ENCODE measurements around the gene KLHL12.
A peak's percentile ranks its signal among the peaks of the same experiment; 100 is the strongest.

KLHL12 gene

GRCh38 chr1:202964791-202965410 lies 37.9 kb upstream of the KLHL12 start:
- Histone ChIP-seq H3K9me2 (ENCODE audit: low read depth, low read length) (no peaks in the 10 kb centered on the region), H3K4me3 (ENCODE audit: low read depth, low read length, poor library complexity, severe bottlenecking) (no peak overlapping the region), H3K27me3 (ENCODE audit: insufficient read depth, low read length) (no peaks in the 10 kb centered on the region), H3K4me2 (ENCODE audit: low read length) (no peak overlapping the region), H2AFZ (ENCODE audit: low read length) (no peak overlapping the region), H3K36me3 (ENCODE audit: insufficient read depth, low read length) (peaks cover 31% of the 10 kb centered on the region), H3K4me1 (ENCODE audit: insufficient read depth, low read length, severe bottlenecking) (peaks cover 29% of the 10 kb centered on the region), H3K27ac (ENCODE audit: low read depth, low read length, poor library complexity, severe bottlenecking) (no peak overlapping the region), H3K9me3 (ENCODE audit: low read length) (no peaks in the 10 kb centered on the region), H3K9ac (ENCODE audit: low read length) (no peak overlapping the region), H4K20me1 (ENCODE audit: insufficient read depth, low read length) (no peaks in the 10 kb centered on the region), H3K79me2 (ENCODE audit: insufficient read depth, low read length) (no peaks in the 10 kb centered on the region), H3F3A (ENCODE audit: insufficient read depth, low read length) (no peaks in the 10 kb centered on the region)
- TF ChIP-seq, protein P1, sequence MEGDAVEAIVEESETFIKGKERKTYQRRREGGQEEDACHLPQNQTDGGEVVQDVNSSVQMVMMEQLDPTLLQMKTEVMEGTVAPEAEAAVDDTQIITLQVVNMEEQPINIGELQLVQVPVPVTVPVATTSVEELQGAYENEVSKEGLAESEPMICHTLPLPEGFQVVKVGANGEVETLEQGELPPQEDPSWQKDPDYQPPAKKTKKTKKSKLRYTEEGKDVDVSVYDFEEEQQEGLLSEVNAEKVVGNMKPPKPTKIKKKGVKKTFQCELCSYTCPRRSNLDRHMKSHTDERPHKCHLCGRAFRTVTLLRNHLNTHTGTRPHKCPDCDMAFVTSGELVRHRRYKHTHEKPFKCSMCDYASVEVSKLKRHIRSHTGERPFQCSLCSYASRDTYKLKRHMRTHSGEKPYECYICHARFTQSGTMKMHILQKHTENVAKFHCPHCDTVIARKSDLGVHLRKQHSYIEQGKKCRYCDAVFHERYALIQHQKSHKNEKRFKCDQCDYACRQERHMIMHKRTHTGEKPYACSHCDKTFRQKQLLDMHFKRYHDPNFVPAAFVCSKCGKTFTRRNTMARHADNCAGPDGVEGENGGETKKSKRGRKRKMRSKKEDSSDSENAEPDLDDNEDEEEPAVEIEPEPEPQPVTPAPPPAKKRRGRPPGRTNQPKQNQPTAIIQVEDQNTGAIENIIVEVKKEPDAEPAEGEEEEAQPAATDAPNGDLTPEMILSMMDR (IDR thresholded peaks at IDR 0.05; ENCODE audit: low read length), result no peak
- no peak for TF ChIP-seq EZH2 (IDR thresholded peaks at IDR 0.05; ENCODE audit: borderline replicate concordance, low read length)

DNA sequence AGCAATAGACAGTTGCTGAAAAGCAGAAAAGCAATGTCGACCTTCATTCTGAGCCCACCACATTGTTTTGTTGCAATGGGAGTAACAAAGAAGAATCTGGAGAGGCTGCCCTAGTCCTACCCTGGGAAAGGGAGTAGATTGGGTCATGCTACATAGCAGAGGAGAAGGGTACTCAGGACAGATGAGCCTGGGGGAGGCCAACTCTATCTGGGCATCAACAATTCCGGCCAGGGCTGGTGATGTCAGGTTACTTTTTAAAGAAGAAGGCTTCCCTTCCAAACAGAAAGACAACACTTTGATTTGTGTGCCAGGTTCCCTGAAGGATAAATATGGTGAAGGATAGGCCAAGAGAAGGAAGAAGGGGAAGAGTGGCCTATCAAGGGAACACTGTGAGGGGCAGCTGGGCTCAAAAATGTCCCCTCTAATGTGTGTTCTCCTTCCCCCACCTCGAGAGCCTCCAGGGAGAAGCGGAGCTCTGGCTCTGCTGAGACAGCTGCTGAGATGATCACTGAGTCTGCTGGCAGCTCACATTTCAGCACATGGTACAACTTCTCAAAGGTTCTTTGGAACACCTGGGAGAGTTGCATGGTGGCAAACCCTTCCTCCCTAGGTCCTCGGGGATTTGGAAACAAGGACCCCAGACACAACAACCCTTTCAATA lies 34.3 kb upstream of the KLHL12 start:
- H3K36me3 ChIP-seq (ENCODE audit: insufficient read depth, low read length), result peaks cover 31% of the 10 kb centered on the region
- no peak overlapping the region for H3K4me2 ChIP-seq (ENCODE audit: low read length)
- H2AFZ ChIP-seq (ENCODE audit: low read length), result no peak overlapping the region
- H3K4me3 ChIP-seq (ENCODE audit: low read depth, low read length, poor library complexity, severe bottlenecking), result no peak overlapping the region
- no peak overlapping the region for H3K9ac ChIP-seq (ENCODE audit: low read length)
- TF ChIP-seq, protein P1 (IDR thresholded peaks at IDR 0.05; ENCODE audit: low read length), result no peak
- TF ChIP-seq EZH2 (IDR thresholded peaks at IDR 0.05; ENCODE audit: borderline replicate concordance, low read length), result no peak
- peaks cover 16% of the 10 kb centered on the region for H3K79me2 ChIP-seq (ENCODE audit: insufficient read depth, low read length)
- no peak overlapping the region for H3K27ac ChIP-seq (ENCODE audit: low read depth, low read length, poor library complexity, severe bottlenecking)
- no peaks in the 10 kb centered on the region for H3K27me3 ChIP-seq (ENCODE audit: insufficient read depth, low read length)
- H3K9me3 ChIP-seq (ENCODE audit: low read length), result no peaks in the 10 kb centered on the region
- H3K4me1 ChIP-seq (ENCODE audit: insufficient read depth, low read length, severe bottlenecking), result peaks cover 28% of the 10 kb centered on the region
- no peaks in the 10 kb centered on the region for H3F3A ChIP-seq (ENCODE audit: insufficient read depth, low read length)
- no peaks in the 10 kb centered on the region for H3K9me2 ChIP-seq (ENCODE audit: low read depth, low read length)
- no peaks in the 10 kb centered on the region for H4K20me1 ChIP-seq (ENCODE audit: insufficient read depth, low read length)

- no peaks in the 10 kb centered on the region for H3K9me2 ChIP-seq (ENCODE audit: low read depth, low read length)
- no peak for TF ChIP-seq EZH2 (IDR thresholded peaks at IDR 0.05; ENCODE audit: borderline replicate concordance, low read length)
- TF ChIP-seq, protein P1 (IDR thresholded peaks at IDR 0.05; ENCODE audit: low read length), result no peak
- H3K27ac ChIP-seq (ENCODE audit: low read depth, low read length, poor library complexity, severe bottlenecking), result peak overlapping the region; percentile 24
- no peak overlapping the region for H3K4me3 ChIP-seq (ENCODE audit: low read depth, low read length, poor library complexity, severe bottlenecking)
- H3K36me3 ChIP-seq (ENCODE audit: insufficient read depth, low read length), result peaks cover 23% of the 10 kb centered on the region
- H3K27me3 ChIP-seq (ENCODE audit: insufficient read depth, low read length), result no peaks in the 10 kb centered on the region
- no peaks in the 10 kb centered on the region for H4K20me1 ChIP-seq (ENCODE audit: insufficient read depth, low read length)
- peaks cover 29% of the 10 kb centered on the region for H3K79me2 ChIP-seq (ENCODE audit: insufficient read depth, low read length)
- no peak overlapping the region for H3K4me2 ChIP-seq (ENCODE audit: low read length)
- no peak overlapping the region for H2AFZ ChIP-seq (ENCODE audit: low read length)
- no peaks in the 10 kb centered on the region for H3F3A ChIP-seq (ENCODE audit: insufficient read depth, low read length)
- H3K4me1 ChIP-seq (ENCODE audit: insufficient read depth, low read length, severe bottlenecking), result peaks cover 25% of the 10 kb centered on the region
- no peaks in the 10 kb centered on the region for H3K9me3 ChIP-seq (ENCODE audit: low read length)
- H3K9ac ChIP-seq (ENCODE audit: low read length), result no peak overlapping the region; the same call in 1 of the 2 replicates
Measured at GRCh38 chr1:202959276-202959620, 32.2 kb upstream of the KLHL12 start.

Measured in OCI-LY1 (cell line).